Measurements from ENCODE around the gene OTUB1.

Gene OTUB1

GRCh38 chr11:64022125-64022784, 36.0 kb downstream of the OTUB1 start:
- DNase-seq (ENCODE audit: low read depth in 2 of 2), result no peak

GRCh38 chr11:64023712-64024710, 37.8 kb downstream of the OTUB1 start:
- no peak for DNase-seq (ENCODE audit: low read depth in 2 of 2)

DNA sequence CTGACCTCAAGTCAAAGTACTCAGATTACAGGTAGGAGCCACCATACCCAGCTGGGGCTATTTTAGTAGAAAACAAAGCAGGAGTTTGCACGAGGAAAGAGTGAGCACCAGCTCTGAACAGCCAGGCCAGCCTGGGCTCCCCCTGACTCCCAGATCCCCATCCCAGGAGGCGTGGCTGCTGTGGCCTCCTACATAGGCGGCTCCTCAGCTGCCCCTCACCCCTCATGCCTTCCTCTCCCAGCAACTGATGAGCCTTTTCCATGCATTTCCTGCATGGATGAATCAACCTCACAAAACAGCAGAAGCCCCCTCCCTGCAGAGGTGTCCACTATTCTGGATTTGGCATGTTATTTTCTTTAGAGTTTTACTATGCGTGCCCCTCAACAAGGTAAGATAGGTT, 39.0 kb downstream of the OTUB1 start:
- DNase-seq (ENCODE audit: low read depth in 2 of 2), result no peak

GRCh38 chr11:64026575-64027205, 40.5 kb downstream of the OTUB1 start:
- DNase-seq (ENCODE audit: low read depth in 2 of 2), result no peak

GRCh38 chr11:64027651-64028397, 41.6 kb downstream of the OTUB1 start:
- no peak for DNase-seq (ENCODE audit: low read depth in 2 of 2)

DNA sequence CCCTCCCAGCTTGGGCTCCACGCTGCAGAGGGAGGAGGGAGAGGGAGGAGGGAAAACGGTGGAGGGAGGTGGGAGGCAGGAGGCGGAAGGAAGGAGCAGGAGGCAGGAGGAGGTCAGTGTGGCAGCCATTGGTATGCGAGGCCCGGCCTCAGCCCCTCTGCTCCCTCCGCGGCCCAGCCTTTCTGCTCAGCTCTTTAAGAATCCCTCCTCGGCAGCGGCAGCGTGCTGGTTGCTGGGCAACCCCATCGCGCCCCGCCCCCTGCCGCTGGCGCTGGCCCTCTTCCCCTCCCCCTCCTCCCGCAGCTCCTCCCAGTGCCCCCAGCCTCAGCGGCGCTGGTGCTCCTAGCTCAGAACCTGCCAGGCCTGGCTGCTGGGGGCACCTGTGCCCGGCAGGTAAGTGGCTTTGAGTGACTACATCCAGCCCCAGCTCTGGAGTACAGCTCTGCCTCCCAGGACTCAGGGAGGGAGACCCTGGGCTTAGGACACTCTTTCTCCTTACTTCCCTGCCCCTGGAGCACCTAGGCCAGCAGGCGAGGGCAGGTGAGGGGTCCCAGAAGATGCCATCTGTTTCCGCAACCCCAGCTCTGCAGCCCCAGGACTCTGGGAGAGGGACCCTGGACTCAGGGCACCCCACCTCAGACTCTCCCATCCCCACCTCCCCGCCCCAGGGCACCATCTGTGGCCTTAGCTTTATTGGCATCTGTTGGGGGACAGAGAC, 42.3 kb downstream of the OTUB1 start:
- no peak for DNase-seq (ENCODE audit: low read depth in 2 of 2)

DNA sequence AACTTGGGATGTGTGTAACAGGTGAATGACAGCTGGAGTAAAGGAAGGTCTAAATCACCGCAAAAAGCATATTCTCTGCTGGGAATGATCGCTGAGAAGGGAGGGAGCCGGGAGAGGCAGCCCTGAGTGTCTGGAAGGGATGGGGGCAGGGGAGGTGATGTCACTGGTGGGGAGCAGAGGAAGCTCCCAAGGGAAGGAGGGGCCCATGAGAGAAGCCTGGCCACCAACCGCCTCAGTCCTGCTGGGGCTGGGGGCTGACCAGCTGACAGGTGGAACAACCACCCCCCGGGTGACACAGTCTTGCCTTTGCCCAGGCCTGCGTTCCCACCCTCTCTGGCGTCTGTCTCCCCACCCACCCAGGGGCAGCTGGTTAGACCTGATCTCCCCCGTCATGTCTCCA, 43.5 kb downstream of the OTUB1 start:
- DNase-seq (ENCODE audit: low read depth in 2 of 2), result no peak

GRCh38 chr11:64031001-64031400, 44.8 kb downstream of the OTUB1 start:
- no peak for DNase-seq (ENCODE audit: low read depth in 2 of 2)

DNA sequence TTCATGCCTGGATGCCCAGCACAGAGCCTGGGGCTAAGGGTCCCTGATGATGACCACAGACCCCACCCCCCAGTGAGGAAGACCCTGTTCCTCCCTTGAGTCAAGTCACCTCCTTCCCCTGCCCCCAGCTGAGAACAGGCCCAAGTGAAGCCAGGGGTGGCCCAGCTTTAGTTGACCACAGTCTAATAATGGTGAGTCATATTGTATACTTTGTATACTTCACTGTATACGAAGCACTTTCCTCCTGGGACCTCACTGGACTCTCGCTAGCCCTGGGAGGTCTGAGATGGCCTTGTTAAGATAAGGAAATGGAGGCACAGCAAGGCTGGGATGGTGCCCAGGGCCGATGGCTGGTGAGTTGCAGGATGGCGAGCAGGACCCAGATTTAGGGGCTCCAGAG, 45.8 kb downstream of the OTUB1 start:
- no peak for DNase-seq (ENCODE audit: low read depth in 2 of 2)

GRCh38 chr11:64034411-64034811, 48.2 kb downstream of the OTUB1 start:
- DNase-seq (ENCODE audit: low read depth in 2 of 2), result no peak

GRCh38 chr11:64035081-64035524, 48.9 kb downstream of the OTUB1 start:
- DNase-seq (ENCODE audit: low read depth in 2 of 2), result no peak

GRCh38 chr11:64035576-64035975, 49.3 kb downstream of the OTUB1 start, which contains the start of gene FLRT1:
FLRT1 (plus strand) TSS chr11:64035931; CDS start chr11:64116268, 80,337 bp downstream.
- DNase-seq (ENCODE audit: low read depth in 2 of 2), result no peak

DNA sequence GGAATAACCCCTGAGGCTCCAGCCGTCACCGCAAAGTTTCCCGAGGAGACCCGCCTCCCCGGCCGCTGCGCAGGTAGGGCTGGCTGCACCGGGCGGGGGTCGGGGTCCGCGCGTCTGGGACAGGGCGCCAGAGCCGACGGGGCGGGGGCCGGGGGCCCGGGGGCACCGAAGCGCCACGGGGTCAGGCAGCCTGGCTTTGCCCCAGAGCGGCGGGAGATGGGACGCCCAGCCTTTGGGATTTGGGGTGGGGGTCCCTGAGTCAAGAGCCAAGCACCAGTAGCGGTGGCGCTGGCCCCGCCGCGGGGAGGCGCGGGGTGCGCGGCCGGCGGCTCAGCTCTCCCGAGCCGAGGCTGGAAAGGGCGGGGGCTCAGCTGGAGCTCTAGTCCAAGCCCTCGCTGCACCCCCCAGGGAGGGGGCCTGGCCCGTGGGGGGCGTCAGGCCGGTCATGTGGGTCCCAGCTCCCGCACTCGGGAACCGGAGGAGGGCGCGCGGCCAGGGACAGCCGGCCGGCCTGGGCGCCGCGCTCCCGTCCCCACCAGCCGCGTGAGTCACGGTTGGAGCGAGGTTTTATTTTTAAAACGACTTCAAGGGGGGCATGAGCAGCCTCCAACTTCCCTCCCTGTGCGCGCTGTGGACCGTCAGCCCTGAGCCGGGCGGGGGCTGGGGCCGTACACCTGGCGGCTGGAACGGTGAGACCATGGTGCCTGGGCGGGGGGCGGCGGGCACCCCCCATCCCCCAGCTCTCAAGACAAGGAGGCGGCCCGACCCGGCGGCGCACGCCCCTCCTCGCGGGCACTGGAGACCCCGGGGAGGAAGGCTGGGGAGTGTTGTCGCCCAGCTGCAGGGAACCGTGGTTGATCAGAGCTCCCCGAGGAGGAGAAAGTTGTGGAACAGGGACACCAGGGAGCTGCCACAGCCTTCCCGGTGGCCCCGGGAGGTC, 50.1 kb downstream of the OTUB1 start:
- DNase-seq (ENCODE audit: low read depth in 2 of 2), result no peak

DNA sequence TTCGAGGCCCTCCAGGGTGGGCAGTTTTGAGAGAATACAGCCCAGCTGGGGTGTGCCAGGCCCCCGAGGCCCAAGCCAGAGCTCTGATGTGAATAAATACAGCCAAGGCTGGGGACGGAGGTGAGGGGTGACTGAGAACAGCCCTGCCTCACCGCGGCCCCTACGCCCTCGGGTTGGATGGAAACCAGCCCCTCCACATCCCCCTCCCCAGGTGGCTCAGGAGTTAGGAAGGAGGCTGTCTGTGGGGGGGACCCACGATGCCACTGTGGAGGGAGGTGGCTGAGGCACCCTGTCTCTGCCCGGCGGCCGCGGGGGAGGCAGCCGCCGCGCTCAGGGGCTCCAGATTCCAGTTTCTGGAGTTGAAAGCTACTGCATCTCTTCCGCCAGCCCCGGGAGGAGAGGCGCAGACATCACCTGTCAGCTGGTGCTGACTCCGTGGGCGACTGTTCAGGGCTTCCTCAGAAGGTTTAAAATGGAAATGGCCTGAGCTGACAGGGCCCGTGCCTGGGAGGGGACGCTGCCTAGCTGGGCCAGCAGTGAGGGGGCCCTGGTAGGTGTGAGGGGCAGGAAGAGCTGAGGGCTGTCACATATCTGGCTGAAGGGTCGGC, 50.9 kb downstream of the OTUB1 start:
- DNase-seq (ENCODE audit: low read depth in 2 of 2), result no peak

DNA sequence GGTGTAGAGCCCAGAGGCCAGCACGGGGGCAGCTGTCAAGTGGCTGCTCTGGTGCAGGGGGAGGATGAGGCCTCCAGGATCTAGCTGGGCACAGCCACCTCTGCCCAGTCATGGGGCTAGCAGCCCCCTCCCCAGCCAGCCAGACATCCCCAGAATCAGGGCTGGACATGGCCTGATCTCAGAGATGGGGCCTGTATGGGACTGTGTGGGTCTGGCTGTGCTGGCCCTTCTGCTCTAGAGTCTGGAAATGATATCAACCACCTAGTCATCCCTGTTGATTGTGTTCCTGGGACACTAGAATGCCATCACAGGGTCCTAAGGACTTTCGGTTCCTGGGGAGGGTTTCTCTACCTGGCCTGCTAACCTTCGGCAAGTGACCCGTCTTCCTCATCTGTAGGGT, 52.3 kb downstream of the OTUB1 start:
- no peak for DNase-seq (ENCODE audit: low read depth in 2 of 2)

- no peak for DNase-seq (ENCODE audit: low read depth in 2 of 2)
Observed at GRCh38 chr11:64039012-64039665, 52.9 kb downstream of the OTUB1 start.

DNA sequence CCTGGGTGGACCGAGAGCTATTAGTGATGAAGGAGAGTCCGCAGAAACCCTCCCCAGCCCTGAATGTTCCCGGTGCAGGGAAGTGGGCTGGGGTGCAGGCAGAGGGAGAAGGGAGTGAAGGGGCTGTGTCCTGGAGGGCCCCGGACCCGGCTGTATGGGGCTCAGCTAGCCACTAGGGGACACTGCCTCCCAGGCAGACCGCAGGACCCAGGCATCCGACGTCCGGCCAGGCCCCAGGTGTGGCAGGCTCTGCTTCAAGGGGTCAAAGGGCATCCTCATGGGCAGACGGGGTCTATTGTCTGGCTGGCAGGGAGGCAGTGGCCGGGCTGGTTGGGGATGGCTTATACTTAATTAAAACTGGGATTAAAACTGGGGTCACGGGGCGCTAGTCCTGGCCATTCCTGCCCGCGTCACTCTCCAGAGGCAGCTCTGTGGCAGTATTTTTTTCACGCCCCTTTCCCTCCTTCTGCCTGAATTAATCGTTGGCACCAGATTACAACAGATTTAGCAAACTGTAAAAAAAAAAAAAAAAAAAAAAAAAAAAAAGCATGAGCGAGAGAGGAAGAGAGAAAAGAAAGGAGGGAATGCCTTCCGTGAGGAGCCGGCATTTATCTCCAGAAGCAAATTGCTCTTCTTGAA, 54.6 kb downstream of the OTUB1 start:
- DNase-seq (ENCODE audit: low read depth in 2 of 2), result no peak

DNA sequence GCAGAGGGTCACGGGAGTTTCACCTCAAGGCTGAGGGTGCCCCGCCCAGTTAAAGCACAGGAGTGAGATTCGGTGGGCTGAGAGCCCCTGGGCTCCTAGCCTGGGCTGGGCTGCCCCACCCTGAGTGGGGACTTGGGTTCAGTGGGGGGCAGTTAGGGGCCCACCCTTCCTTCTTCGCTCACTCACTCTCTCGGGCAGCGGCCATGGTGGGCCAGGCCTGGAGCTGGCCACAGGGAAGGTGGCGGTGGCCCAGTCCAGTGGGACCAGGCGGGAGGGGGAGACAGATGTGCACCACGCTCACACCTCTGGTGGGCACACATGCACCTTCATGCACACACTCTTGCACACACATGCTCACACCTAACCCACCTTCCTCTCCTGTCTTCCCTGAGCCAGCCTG, 55.6 kb downstream of the OTUB1 start:
- DNase-seq (ENCODE audit: low read depth in 2 of 2), result no peak
